GM12892 (cell line): ENCODE results near the gene ISCU.

ENCODE experiments used
- POLR2A ChIP-seq: IDR thresholded peaks from 2 replicates; pipeline ENCODE4 v1.6.1; 2011; ENCODE audit warnings: low read depth, low read length, control low read depth
- POLR2AphosphoS5 ChIP-seq: IDR thresholded peaks from 2 replicates; pipeline ENCODE4 v1.6.1; 2011; ENCODE audit warnings: low read depth, low read length, control low read depth
- TAF1 ChIP-seq: IDR thresholded peaks from 2 replicates; pipeline ENCODE4 v1.6.1; 2011; ENCODE audit warnings: low read depth, mild to moderate bottlenecking, control low read depth, low read length, borderline replicate concordance

GRCh38 chr12:108523365-108523764 is 39.0 kb upstream of the ISCU start:
- TF ChIP-seq POLR2A (no peak), POLR2AphosphoS5 (no peak), TAF1 (no peak)
